HTR-8/SVneo (cell line): ENCODE data around the gene KRTAP16-1.

Experiments
- DNase-seq: peaks from one replicate; pipeline ENCODE4 v3.0.0; 2011; ENCODE audit warnings: low spot score, mixed read lengths; ENCODE audit not compliant: insufficient read length
- FAIRE-seq: peaks from 2 replicates; lab custom pipeline; 2011; peaks lifted over from hg19 to GRCh38; lab: Jason Lieb, UNC

The KRTAP16-1 gene

GRCh38 chr17:41332239-41332638, 23.1 kb upstream of the KRTAP16-1 start:
- no peak for DNase-seq
- FAIRE-seq, result peak; percentile 4

- no peak for FAIRE-seq
- no peak for DNase-seq
Measured at GRCh38 chr17:41331606-41332005, 22.5 kb upstream of the KRTAP16-1 start.

GRCh38 chr17:41329279-41329948, 20.3 kb upstream of the KRTAP16-1 start:
- DNase-seq (peak; percentile 75), FAIRE-seq (peak; percentile 97)

- FAIRE-seq (no peak), DNase-seq (no peak)
Measured at GRCh38 chr17:41328207-41328606, 19.1 kb upstream of the KRTAP16-1 start.

GRCh38 chr17:41327411-41328120, 18.5 kb upstream of the KRTAP16-1 start:
- FAIRE-seq (no peak), DNase-seq (no peak)

- FAIRE-seq (no peak), DNase-seq (no peak)
Measured at GRCh38 chr17:41326173-41327145, 17.4 kb upstream of the KRTAP16-1 start.

GRCh38 chr17:41325611-41326010, 16.5 kb upstream of the KRTAP16-1 start:
- no peak for FAIRE-seq

GRCh38 chr17:41325126-41325525, 16.0 kb upstream of the KRTAP16-1 start:
- FAIRE-seq, result no peak
- no peak for DNase-seq

More at GRCh38 chr17:41325611-41326010, 16.5 kb upstream of the KRTAP16-1 start:
- no peak for DNase-seq

GRCh38 chr17:41324180-41325075, 15.3 kb upstream of the KRTAP16-1 start:
- DNase-seq (peak; percentile 53), FAIRE-seq (peak; percentile 76)

- DNase-seq, result no peak
- FAIRE-seq, result peak; percentile 9
Measured at GRCh38 chr17:41322903-41323895, 14.1 kb upstream of the KRTAP16-1 start.

- no peak for FAIRE-seq
- DNase-seq, result peak; percentile 68
Measured at GRCh38 chr17:41322094-41322902, 13.2 kb upstream of the KRTAP16-1 start.

- no peak for FAIRE-seq
- DNase-seq, result no peak
Measured at GRCh38 chr17:41318231-41318630, 9.1 kb upstream of the KRTAP16-1 start.

GRCh38 chr17:41315814-41316445, 6.8 kb upstream of the KRTAP16-1 start:
- DNase-seq (no peak), FAIRE-seq (peak; percentile 52)

GRCh38 chr17:41315204-41315794, 6.2 kb upstream of the KRTAP16-1 start, which contains the start of gene KRTAP17-1:
Gene KRTAP17-1 (minus strand): TSS chr17:41315710. CDS start chr17:41315650, 60 bp downstream.
- FAIRE-seq (no peak), DNase-seq (no peak)

- no peak for FAIRE-seq
Measured at GRCh38 chr17:41311111-41311510, 2.0 kb upstream of the KRTAP16-1 start.

GRCh38 chr17:41308251-41308917, 725 bp downstream of the KRTAP16-1 start:
- peak; percentile 33 for FAIRE-seq

More at GRCh38 chr17:41311111-41311510, 2.0 kb upstream of the KRTAP16-1 start:
- DNase-seq, result no peak

More at GRCh38 chr17:41308251-41308917, 725 bp downstream of the KRTAP16-1 start:
- DNase-seq, result no peak
